Endothelial cell of umbilical vein (primary cell): Measurements from ENCODE around the gene ELOVL6. TPM values are rescaled to one million over a fixed set of nuclear protein-coding genes. Genes with fewer than 3 reads are reported as not detected.

Source experiments
- BruUV-seq: library from RNA; stranded (reverse); fragments of 400-500 nt; replicated peaks from 2 replicates; lab custom pipeline; 2021; lab: Mats Ljungman, UMichigan
- CTCF ChIA-PET: fragments of 300-600, 350-600 bp; sonication (Branson Sonifier 250); formaldehyde crosslinking; loops from one replicate; lab custom pipeline; 2021; ENCODE audit warnings: antibody characterized with exemption, inconsistent platforms; lab: Charles Lee
- POLR2A ChIA-PET: fragments of 300-600, 350-600 bp; sonication (Branson Sonifier 250); formaldehyde crosslinking; loops from one replicate; lab custom pipeline; 2021; ENCODE audit warnings: antibody characterized with exemption, inconsistent platforms; lab: Charles Lee
- DNase-seq: peaks from one replicate; pipeline ENCODE4 v3.0.0-alpha.2; 2011; ENCODE audit warnings: low read depth, low spot score
- FAIRE-seq: peaks from 2 replicates; lab custom pipeline; 2011; peaks lifted over from hg19 to GRCh38; lab: Jason Lieb, UNC
- H2AFZ ChIP-seq: 2 replicates; pipeline ENCODE4 v1.6.0; 2012; ENCODE audit warnings: low read depth, low read length, control low read depth, inconsistent platforms
- H3K27ac ChIP-seq: 2 replicates; pipeline ENCODE4 v1.5.1; 2011; ENCODE audit warnings: low read depth, mild to moderate bottlenecking, control low read depth, low read length, moderate library complexity; ENCODE audit not compliant: insufficient read depth
- H3K27me3 ChIP-seq, 2 experiments: 2 replicates each; pipeline versions ENCODE4 v1.6.0 to v1.6.1; 2011; ENCODE audit warnings: low read length in 2 of 2, mixed read lengths in 1 of 2; ENCODE audit not compliant: control insufficient read depth in 2 of 2, insufficient read depth in 2 of 2
- H3K36me3 ChIP-seq, 2 experiments: 2 replicates in 1 of 2; 3 replicates in 1 of 2; pipeline ENCODE4 v1.5.1; 2011; ENCODE audit warnings: low read length in 2 of 2, mild to moderate bottlenecking in 1 of 2, moderate library complexity in 1 of 2; ENCODE audit not compliant: control insufficient read depth in 2 of 2, insufficient read depth in 2 of 2; ENCODE audit errors: extremely low read depth in 1 of 2
- H3K4me1 ChIP-seq: 3 replicates; pipeline ENCODE4 v1.5.1; 2011; ENCODE audit warnings: mild to moderate bottlenecking, low read length; ENCODE audit not compliant: control insufficient read depth, insufficient read depth; ENCODE audit errors: extremely low read depth
- H3K4me2 ChIP-seq: 2 replicates; pipeline ENCODE4 v1.6.1; 2011; ENCODE audit warnings: low read length, control low read depth, mixed read lengths; ENCODE audit not compliant: insufficient read depth
- H3K4me3 ChIP-seq, 3 experiments: fragments of 200-600 bp in 1 of 3; sonication (generic), shearing (Covaris generic) in 1 of 3; replicated peaks in 1 of 3; 2 replicates each; pipeline ENCODE4 v1.5.1; 2011 to 2016; ENCODE audit warnings: control low read depth in 3 of 3, low read length in 3 of 3, mild to moderate bottlenecking in 2 of 3, inconsistent platforms in 1 of 3, low read depth in 1 of 3, moderate library complexity in 1 of 3; ENCODE audit not compliant: insufficient read depth in 1 of 3
- H3K79me2 ChIP-seq: 2 replicates; pipeline ENCODE4 v1.6.0; 2012; ENCODE audit warnings: low read length, inconsistent platforms; ENCODE audit not compliant: control insufficient read depth, insufficient read depth
- H3K9ac ChIP-seq: replicated peaks from 2 replicates; pipeline ENCODE3; 2011; ENCODE audit warnings: low read length, control low read depth; ENCODE audit not compliant: insufficient read depth; ENCODE audit errors: extremely low read depth
- H3K9me1 ChIP-seq: replicated peaks from 3 replicates; pipeline ENCODE4 v1.6.0; 2011; ENCODE audit warnings: mild to moderate bottlenecking, low read length; ENCODE audit not compliant: control insufficient read depth, insufficient read depth; ENCODE audit errors: extremely low read depth
- H3K9me3 ChIP-seq: replicated peaks from 2 replicates; pipeline ENCODE4 v1.5.1; 2012; ENCODE audit warnings: low read length, inconsistent platforms; ENCODE audit not compliant: control insufficient read depth, insufficient read depth
- H4K20me1 ChIP-seq: replicated peaks from 2 replicates; pipeline ENCODE3; 2011; ENCODE audit warnings: mild to moderate bottlenecking, low read length; ENCODE audit not compliant: control insufficient read depth, insufficient read depth; ENCODE audit errors: extremely low read depth
- FOS ChIP-seq: IDR thresholded peaks from 2 replicates; pipeline ENCODE4 v1.6.1; 2011; ENCODE audit warnings: mild to moderate bottlenecking, low read length, moderate library complexity, borderline replicate concordance; ENCODE audit not compliant: insufficient read depth
- JUN ChIP-seq: IDR thresholded peaks from 2 replicates; pipeline ENCODE4 v1.6.1; 2011; ENCODE audit warnings: borderline replicate concordance, low read depth; ENCODE audit not compliant: insufficient read length, insufficient read depth
- MAX ChIP-seq: IDR thresholded peaks from 2 replicates; pipeline ENCODE4 v1.6.1; 2011; ENCODE audit not compliant: insufficient read depth, insufficient read length
- POLR2AphosphoS5 ChIP-seq: IDR thresholded peaks from 2 replicates; pipeline ENCODE4 v1.6.1; 2012; ENCODE audit warnings: low read depth, mild to moderate bottlenecking, control low read depth, low read length, moderate library complexity; ENCODE audit not compliant: insufficient read depth
- dilution Hi-C: fragments of 300-500 bp; cut with MboI; formaldehyde crosslinking; loops from one replicate; pipeline ENCODE4 v1.15.0; 2019; ENCODE audit warnings: low sequenced_read_pairs; ENCODE audit not compliant: extremely low pct_ligation_motif_present
- intact Hi-C: fragments of 100-400 bp; cut with micrococcal nuclease; formaldehyde crosslinking; loops from one replicate; pipeline ENCODE4 v1.10.0; 2022
- polyA plus RNA-seq, 4 experiments: library from polyadenylated mRNA; depleted of rRNA in 3 of 4; stranded (reverse) in 3 of 4; unstranded in 1 of 4; fragments of >200 nt; gene quantifications; 2 replicates each; pipeline versions ENCODE4 v1.2.1 to v1.2.3, GENCODE V29; 2011 to 2012; ENCODE audit warnings: missing spikeins in 1 of 4
- total RNA-seq: library from RNA; stranded (reverse); gene quantifications from 2 replicates; pipeline ENCODE4 v1.2.3, GENCODE V29; 2021
- TF ChIP-seq, protein P1 (sequence below), 2 donors: IDR thresholded peaks; 1 replicate in 1 of 2; 2 replicates in 1 of 2; pipeline ENCODE4 v1.5.1; 2011; ENCODE audit warnings: low read length in 2 of 2, mild to moderate bottlenecking in 2 of 2, moderate library complexity in 2 of 2, control low read depth in 1 of 2, inconsistent platforms in 1 of 2, low read depth in 1 of 2; ENCODE audit not compliant: insufficient read depth in 1 of 2; ENCODE audit errors: extremely low read depth in 1 of 2

ELOVL6 gene
- total and polyA plus RNA-seq, 2 donors (not counting 3 experiments of a cell fraction or from before 2014, with no cell fraction given) = 6.4 to 26.1 TPM

DNA sequence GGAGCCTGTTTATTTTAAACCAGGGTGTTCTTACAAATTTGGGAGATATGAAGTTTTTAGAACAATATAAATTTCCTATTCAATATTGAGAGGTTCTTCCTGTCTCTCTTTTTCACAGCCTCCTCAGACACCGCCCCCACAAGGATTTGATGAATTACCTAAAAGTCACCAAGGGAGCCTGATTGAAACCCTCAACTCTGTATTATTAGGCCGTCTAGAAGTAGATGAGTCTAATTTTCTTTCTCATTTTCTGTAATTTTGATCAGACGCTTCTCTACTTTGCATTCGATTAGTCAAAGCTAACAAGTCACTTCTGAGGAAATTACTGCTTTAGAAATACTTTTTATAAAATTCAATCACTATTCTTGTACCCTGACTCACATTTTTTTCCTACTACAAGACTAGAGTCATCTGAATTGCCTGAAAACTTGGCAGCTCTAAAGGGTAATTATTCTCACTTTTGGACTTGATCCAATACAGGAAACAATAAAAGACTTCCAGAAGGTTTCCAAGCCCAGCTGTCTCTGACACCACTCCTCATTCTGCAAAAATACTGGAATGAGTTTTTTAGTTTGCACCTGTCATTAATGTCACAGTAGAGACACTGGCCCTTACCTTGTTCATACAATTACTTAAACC lies 111.2 kb downstream of the ELOVL6 start:
- intact Hi-C loops (loop anchor here (1.0 to 10.0 kb wide), 5 partner anchors 36 to 522 kb away; partner anchors contain the start of gene MCUB), dilution Hi-C loops (no loop called here)
- FAIRE-seq (peak; percentile 97), DNase-seq (peak; percentile 91)
- Histone ChIP-seq H3K9me3 (no peaks in the 10 kb centered on the region), H3K4me1 (peaks cover 35% of the 10 kb centered on the region), H3K4me2 (peak overlapping the region; percentile 62), H3K36me3 (no peaks in the 10 kb centered on the region), H4K20me1 (no peaks in the 10 kb centered on the region), H3K9me1 (no peaks in the 10 kb centered on the region), H3K79me2 (no peaks in the 10 kb centered on the region), H3K4me3 (no peak overlapping the region), H3K9ac (no peak overlapping the region), H3K27ac (no peak overlapping the region), H2AFZ (no peak overlapping the region), H3K27me3 (no peaks in the 10 kb centered on the region)
- BruUV-seq = no TSS peak
- ChIA-PET POLR2A (no interaction called here), CTCF (interaction anchor here (1.0 to 2.5 kb wide), 4 partner anchors 21 to 422 kb away, joined by 3 to 11 read pairs (median 3); no protein-coding TSS in a partner anchor)
- TF ChIP-seq JUN (peak; percentile 51), POLR2AphosphoS5 (peak; percentile 47), FOS (peak; percentile 64), MAX (no peak)

- dilution Hi-C loops (no loop called here), intact Hi-C loops (loop anchor here (5.0 to 10.0 kb wide), 2 partner anchors 447 to 520 kb away; partner anchors contain the start of gene MCUB)
- Histone ChIP-seq H3K4me2 (no peak overlapping the region), H3K4me3 (no peak overlapping the region), H3K27ac (no peak overlapping the region), H3K27me3 (no peaks in the 10 kb centered on the region), H3K36me3 (no peaks in the 10 kb centered on the region), H2AFZ (no peak overlapping the region), H3K9me1 (no peaks in the 10 kb centered on the region), H3K79me2 (no peaks in the 10 kb centered on the region), H3K4me1 (peaks cover 24% of the 10 kb centered on the region), H3K9ac (no peak overlapping the region), H3K9me3 (no peaks in the 10 kb centered on the region), H4K20me1 (no peaks in the 10 kb centered on the region)
- TF ChIP-seq, protein P1, sequence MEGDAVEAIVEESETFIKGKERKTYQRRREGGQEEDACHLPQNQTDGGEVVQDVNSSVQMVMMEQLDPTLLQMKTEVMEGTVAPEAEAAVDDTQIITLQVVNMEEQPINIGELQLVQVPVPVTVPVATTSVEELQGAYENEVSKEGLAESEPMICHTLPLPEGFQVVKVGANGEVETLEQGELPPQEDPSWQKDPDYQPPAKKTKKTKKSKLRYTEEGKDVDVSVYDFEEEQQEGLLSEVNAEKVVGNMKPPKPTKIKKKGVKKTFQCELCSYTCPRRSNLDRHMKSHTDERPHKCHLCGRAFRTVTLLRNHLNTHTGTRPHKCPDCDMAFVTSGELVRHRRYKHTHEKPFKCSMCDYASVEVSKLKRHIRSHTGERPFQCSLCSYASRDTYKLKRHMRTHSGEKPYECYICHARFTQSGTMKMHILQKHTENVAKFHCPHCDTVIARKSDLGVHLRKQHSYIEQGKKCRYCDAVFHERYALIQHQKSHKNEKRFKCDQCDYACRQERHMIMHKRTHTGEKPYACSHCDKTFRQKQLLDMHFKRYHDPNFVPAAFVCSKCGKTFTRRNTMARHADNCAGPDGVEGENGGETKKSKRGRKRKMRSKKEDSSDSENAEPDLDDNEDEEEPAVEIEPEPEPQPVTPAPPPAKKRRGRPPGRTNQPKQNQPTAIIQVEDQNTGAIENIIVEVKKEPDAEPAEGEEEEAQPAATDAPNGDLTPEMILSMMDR (IDR thresholded peaks at IDR 0.05; ENCODE audit: extremely low read depth in 1 of 2, insufficient read depth in 1 of 2, low read depth in 1 of 2, low read length in 2 of 2) = no peak
- peak; percentile 39 for TF ChIP-seq POLR2AphosphoS5
- ChIA-PET CTCF (no interaction called here), POLR2A (no interaction called here)
- DNase-seq = peak; percentile 59
- peak; percentile 66 for FAIRE-seq
- no TSS peak for BruUV-seq
These were observed 113.3 kb downstream of the ELOVL6 start for GRCh38 chr4:110085131-110085530.
